Dermis blood vessel endothelial cell (primary cell): ENCODE results near the gene CADPS. TPM values are rescaled to one million over a fixed set of nuclear protein-coding genes. Genes with fewer than 3 reads are reported as not detected.
A peak's percentile ranks its signal among the peaks of the same experiment; 100 is the strongest.

Experiments used
- DNase-seq: peaks from one replicate; pipeline ENCODE4 v3.0.0; 2010
- total RNA-seq: library from RNA; depleted of rRNA; stranded (reverse); fragments of >200 nt; gene quantifications from 2 replicates; pipeline ENCODE4 v1.2.3, GENCODE V29; 2014

CADPS gene
- total RNA-seq, 1 donor from 2014 or later = not detected

DNA sequence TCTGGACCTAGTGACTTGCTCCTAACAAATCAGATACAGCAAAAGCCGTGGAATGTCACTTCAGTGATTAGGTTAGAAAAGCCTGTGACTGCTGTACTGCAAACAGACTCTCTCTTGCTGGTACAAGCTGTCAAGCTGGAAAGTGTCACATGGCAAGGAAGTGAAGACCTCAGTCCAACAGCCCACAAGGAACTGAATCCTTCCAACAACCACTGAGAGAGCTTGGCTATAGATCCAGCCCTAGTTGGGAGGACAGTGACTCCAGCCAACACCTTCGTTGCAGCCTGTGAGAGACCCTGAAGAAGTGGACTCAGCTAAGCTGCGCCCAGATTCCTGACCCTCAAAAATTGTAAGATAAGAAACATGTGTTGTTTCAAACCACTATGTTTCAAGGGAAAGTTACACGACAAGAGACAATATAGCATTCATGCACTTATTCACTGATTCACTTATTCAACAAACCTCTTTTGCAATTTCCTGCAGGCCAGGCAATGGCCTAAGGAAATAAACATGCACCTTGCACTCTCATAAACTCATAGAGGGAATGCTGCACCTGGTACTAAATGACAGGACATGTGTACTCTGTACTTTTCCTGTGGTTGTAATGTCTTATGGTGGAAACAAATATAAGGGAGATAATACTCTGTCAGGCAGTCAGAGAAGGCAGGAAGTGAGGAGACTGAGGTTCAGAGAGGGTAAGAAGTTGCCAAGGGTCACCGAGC, 142.9 kb downstream of the CADPS start:
- DNase-seq = no peak

GRCh38 chr3:62727981-62728380, 147.2 kb downstream of the CADPS start:
- no peak for DNase-seq

DNA sequence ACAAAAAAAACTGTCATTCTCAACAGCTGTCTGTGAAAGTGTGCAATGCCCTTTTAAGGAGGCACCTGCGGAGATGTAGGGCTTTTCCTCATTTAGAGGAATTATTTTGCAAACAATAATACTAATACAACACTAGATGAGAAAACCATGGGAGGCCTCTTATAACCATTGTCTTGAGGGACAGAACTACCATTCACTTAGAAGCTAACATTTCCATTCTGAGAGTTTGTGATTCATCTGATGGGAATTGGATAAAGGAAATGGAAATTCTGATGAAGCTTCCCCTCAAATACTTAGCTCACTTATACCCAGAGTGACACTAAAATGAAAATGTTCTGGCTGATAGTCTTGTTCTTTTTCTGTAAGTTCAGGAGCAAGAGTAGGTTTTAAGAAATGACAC, 147.7 kb downstream of the CADPS start:
- DNase-seq = peak; percentile 37

DNA sequence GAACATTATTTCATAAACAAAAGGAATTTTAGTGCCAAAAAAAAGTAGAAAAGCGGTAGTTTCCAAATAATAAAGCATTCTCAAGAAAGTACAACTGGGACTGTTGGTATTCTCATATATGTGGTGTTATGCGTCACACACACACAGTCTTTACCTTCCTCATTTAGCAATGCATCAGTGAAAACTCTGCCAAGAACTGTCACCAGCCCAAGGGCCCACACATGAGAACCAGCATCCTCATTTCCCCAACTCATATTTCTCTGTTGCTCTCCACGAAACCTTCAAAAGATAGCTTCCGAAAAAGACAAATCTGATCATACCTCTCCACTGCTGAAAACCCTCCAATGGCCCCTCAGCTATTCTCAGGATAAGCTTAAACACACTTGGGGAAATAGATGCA, 150.7 kb downstream of the CADPS start:
- DNase-seq = no peak

DNA sequence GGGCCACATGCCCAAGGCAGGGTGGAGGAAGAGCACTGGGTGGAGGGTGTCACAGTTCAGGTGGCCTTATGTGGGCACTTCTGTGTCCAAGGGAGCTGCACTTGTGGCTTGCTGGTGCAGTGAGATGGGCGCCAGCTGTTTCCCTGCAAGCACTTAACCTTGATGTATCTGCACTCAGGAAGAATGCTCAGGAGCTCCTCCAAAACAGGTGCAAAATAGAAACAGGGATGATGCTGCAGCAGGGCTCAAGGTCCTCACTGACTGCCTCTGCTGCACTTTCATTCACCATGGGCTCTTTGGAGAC, 151.3 kb downstream of the CADPS start:
- DNase-seq = no peak

DNA sequence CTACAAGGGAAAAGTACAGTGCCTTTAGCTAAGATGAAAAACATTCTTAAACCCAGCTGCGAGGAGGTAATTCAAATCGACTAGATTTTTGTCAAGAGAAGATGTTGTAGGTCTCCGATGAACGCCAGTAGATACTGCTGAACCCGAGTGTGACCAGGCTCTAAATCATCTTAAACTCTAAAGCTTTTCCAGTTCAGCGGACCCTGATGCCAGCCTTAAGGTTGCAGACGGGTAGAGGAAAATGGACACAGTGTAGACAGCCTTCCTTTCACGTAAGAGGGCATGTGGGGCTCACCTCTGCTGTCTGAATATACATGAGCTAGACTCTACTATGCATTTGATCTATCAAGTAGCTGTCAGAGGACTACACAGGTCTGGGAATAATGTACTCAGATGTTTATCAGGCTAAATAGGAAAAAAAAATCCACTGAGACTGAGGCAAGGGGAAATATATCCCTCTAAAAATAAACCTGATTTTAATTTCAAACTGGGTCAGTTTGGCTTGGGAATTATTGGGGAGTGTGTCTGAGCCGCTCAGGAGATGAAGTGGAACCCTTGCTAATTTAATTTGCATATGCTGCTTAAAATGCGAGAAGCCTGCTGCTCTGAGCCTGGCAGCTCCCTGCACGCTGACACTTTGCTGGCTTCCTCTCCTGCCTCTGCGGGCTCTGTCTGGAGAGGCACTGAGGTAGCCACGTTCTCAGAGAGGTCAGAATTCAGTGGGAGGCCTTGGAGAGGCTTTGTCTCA, 151.9 kb downstream of the CADPS start:
- DNase-seq = no peak

GRCh38 chr3:62722344-62722743, 152.9 kb downstream of the CADPS start:
- DNase-seq = no peak

GRCh38 chr3:62718515-62719320, 156.5 kb downstream of the CADPS start:
- no peak for DNase-seq

GRCh38 chr3:62718011-62718410, 157.2 kb downstream of the CADPS start:
- DNase-seq = no peak

DNA sequence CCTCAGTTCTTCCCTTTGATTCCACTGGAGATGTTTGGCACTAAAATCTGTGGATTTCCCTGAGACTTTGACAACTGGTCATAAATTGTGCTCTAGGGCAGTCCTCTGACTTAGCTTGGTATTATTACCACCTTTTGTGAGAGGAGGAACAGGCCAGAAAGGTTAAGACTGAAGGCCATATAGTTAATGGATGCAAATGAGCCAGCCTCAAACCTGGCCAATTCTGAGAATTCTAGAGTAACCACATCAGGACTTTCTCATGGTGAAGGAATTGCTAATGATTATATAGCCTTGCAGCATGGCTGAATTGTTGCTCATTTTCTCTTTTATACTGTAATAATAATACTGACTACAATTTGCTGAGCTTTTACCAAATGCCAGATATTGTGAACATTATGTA, 162.5 kb downstream of the CADPS start:
- DNase-seq = no peak

- DNase-seq = no peak
Observed at GRCh38 chr3:62710751-62711150, 164.5 kb downstream of the CADPS start.

DNA sequence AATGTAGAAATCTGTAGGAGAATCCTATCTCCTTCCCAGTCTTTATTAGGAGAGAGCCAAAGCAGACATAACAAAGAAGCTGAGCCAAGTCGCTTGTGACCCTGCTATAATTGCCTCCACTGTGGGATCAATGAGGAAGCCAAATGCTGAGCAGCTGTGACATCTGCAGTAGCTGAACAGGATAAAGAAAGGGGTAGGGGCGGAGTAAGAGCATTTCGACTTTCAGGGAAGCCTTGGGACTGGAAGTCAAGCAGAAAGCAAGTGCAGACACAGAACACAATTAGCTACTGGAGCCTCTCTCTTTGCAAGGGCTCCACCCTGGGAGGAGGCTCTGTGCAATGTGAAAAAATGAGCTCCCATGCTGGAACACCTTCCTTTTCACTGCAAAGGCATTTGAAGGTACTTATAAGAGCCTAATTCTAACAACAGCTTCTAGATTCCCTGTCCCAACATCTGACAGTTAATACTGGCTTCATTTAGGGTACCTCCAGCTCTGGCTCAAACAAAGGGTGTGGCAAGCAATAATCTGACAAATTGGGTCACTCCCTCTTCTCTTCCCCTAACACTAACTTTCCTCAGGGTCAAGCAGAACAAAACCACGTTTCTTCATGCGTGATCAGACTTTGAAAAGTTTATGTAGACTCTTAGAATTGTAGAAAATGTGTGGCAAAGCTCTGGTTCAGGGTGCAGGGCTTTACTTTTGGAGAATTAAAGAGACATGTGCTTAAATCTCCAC, 166.4 kb downstream of the CADPS start:
- DNase-seq = no peak

- no peak for DNase-seq
Observed at GRCh38 chr3:62705721-62706120, 169.5 kb downstream of the CADPS start.

DNA sequence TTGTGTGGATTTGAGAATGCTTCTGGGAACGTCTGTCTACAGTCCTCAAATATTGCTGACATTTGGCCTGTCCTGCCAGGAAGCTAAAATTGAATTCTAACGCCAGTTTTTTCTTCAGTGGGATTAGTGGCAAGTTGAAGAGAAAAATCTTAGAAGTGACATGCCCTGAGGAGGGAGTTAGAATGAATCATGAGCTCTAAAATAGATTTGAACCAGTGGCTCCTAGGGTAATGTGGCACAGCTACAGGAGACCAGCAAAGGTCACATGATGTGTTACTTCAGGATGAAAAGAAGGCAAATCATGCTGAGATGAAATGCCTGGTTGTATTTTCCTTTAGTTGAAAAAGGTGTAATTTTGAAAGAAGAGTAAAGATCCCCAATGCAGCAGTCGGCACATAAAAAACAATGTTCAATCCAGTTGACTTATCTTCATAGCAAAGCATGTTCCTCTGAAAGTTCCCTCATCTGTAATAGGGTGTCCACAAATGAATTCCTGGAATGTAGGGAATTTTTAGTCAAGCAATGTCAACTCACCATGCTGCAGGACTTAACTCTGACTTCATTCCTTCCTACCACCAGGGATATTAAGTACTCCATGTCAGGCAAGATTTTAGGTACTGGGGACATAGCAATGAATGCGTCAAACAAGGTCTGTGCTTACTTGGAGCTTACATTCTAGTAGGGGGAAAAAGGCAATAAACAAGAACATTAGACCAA, 171.6 kb downstream of the CADPS start:
- no peak for DNase-seq

DNA sequence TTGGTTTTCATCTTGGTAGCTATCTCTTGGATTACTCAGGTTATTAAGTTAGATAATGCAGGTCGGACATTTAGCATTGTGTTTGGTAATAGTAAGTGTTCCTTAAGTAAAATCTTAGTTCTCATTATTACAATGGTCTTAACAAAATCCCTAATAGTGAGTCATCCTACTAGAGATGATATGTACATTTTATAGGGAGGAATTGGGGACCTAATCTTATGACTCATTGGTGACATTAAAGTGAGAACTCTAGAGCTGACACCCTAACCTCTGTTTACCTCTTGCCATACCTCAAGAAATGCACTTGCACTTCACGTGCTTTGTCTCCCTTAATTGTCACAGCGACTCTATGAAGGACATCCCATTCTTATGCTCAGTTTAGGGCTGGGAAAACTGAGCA, 174.9 kb downstream of the CADPS start:
- DNase-seq = no peak

DNA sequence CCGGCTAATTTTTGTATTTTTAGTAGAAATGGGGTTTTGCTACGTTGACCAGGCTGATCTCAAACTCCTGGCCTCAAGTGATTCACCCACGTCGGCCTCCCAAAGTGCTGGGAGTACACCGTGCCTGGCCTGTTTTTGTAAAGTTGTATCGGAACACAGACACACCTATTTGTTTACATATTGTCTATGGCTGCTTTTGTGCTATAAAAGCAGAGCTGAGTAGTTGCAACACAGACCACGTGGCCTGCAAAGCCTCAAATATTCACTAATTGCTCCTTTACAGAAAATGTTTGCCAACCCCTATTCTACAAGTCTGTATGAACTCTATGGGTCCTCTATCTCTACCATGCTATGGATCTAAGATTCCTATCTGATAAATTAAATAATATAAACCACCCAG, 175.5 kb downstream of the CADPS start:
- no peak for DNase-seq

- no peak for DNase-seq
Observed at GRCh38 chr3:62696011-62696410, 179.2 kb downstream of the CADPS start.

GRCh38 chr3:62688812-62689211, 186.4 kb downstream of the CADPS start:
- no peak for DNase-seq

- no peak for DNase-seq
Observed at GRCh38 chr3:62688050-62688449, 187.2 kb downstream of the CADPS start.

DNA sequence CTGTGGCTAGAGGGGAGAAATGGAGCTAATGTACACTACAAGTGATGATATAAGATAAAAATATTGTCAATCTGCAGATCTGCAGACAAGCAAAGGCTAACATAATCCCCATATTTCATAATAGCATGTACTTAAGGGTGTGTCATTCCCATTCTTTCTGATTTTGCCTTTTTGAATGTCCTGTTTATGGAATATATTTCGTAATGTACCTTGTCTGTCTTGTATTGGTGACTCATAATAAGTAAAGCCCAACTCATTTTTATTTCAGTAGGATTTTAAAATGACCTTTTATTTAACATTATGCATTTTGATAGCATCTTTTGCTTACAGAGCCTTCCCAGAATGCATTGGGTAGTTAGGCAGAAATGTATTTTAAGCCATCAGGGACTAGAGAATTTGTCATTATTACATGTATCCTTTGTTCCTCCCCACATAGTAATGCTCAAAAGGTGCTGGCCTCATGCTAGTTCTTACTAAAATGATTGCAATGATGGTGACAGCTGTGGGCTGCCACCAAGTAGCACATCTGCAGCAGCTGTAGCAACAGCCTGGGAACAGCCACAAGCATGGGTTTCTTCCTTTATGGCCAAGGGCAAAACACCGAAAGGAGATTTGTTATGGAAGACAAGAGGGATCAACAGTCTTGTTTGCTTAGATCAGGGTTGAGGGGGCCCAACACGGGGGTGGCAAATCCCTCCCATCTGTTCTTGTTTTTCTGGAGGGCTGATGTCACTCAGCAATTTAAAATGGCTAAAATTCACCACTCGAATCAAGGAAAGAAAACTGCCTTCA, 188.5 kb downstream of the CADPS start:
- no peak for DNase-seq

- DNase-seq = no peak
Observed at GRCh38 chr3:62682826-62683225, 192.4 kb downstream of the CADPS start.

GRCh38 chr3:62679988-62680387, 195.2 kb downstream of the CADPS start:
- no peak for DNase-seq
